ENCODE results near the gene KCNJ16. TPM values are rescaled to one million over a fixed set of nuclear protein-coding genes. Genes with fewer than 3 reads are reported as not detected.

Gene KCNJ16
- total RNA-seq, 4 donors from 2014 or later = 0.54 to 0.96 TPM; not detected in 2

DNA sequence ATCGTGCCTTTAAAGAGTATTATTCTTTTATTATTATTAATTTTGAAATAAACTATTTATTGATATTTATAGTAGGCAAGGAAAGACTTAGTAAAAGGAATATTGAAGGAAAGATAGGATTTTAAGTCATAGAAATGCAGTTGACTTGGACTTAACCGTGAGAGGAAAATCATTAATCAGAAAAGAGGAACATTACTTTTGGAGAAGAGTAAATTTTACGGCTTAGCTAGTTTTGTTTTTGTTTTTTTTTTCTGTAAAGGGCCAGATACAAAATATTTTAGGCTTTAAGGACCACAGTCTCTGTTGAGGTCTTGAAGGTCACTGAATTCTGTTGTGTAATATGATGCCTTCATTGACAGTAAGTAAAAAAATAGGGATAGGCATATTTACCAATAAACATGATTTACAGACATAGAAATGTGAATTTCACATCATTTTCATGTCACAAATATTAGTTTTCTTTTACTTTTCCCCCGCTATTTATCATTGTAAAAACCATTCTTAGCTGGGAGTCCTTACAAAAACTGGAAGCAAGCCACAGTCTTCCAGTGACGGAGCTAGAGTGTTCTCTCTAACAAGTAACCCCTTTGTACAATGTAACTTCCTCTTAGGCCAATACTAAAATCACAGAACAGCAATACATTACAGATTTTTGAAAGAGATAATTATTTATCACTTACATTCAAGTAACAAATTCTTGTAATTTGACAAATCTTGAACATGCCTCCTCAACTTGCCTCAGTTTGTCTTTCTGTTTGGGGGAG, 2.3 kb upstream of the KCNJ16 start:
- ATAC-seq = no peak
- WGBS, 2 donors (ENCODE audit: low coverage in 1 of 2) = 70 to 76% methylated on average over 5 of the region's 5 CpGs
- H3K27me3 ChIP-seq = no peaks in the 10 kb centered on the region

DNA sequence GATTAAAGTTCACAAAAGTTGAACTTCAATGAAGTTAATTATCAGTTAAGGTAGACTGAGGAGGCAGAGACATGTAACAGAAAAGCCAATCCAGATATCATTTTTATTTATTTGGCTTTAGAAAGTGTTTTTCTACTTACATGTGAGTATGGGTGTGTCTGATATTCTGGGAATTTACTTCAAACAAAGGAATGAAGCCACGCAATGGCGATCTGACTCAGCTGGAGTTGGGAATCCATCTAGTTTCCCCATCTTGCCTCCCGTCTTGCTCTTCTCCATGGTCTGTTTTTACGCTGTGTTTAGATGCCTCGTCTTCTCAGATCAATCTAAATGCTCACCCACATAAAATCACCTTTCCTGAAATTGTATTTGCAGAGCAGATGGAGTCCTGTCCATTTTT, 1.7 kb upstream of the KCNJ16 start:
- no peak for TF ChIP-seq EP300 (IDR thresholded peaks at IDR 0.05)
- TF ChIP-seq POLR2A (IDR thresholded peaks at IDR 0.05) = no peak
- TF ChIP-seq, protein P1, sequence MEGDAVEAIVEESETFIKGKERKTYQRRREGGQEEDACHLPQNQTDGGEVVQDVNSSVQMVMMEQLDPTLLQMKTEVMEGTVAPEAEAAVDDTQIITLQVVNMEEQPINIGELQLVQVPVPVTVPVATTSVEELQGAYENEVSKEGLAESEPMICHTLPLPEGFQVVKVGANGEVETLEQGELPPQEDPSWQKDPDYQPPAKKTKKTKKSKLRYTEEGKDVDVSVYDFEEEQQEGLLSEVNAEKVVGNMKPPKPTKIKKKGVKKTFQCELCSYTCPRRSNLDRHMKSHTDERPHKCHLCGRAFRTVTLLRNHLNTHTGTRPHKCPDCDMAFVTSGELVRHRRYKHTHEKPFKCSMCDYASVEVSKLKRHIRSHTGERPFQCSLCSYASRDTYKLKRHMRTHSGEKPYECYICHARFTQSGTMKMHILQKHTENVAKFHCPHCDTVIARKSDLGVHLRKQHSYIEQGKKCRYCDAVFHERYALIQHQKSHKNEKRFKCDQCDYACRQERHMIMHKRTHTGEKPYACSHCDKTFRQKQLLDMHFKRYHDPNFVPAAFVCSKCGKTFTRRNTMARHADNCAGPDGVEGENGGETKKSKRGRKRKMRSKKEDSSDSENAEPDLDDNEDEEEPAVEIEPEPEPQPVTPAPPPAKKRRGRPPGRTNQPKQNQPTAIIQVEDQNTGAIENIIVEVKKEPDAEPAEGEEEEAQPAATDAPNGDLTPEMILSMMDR (IDR thresholded peaks at IDR 0.05) = no peak
- no peak for TF ChIP-seq POLR2AphosphoS5 (IDR thresholded peaks at IDR 0.05)
- peaks cover 0 to 6% (median 0%) of the 10 kb centered on the region in 3 donors for H3K4me1 ChIP-seq
- no peak overlapping the region for H3K27ac ChIP-seq
- H3K27me3 ChIP-seq = no peaks in the 10 kb centered on the region
- H3K9me3 ChIP-seq = no peaks in the 10 kb centered on the region
- no peak for ATAC-seq
- H3K36me3 ChIP-seq = no peaks in the 10 kb centered on the region
- no peak overlapping the region for H3K4me3 ChIP-seq
- 74 to 89% methylated on average over 3 to 5 of the region's 5 CpGs for WGBS, 2 donors (ENCODE audit: low coverage in 1 of 2)

More for the DNA sequence above, 2.3 kb upstream of the KCNJ16 start:
- H3K4me1 ChIP-seq = peaks cover 0 to 6% (median 0%) of the 10 kb centered on the region in 3 donors
- TF ChIP-seq POLR2AphosphoS5 (IDR thresholded peaks at IDR 0.05) (no peak), POLR2A (IDR thresholded peaks at IDR 0.05) (no peak), EP300 (IDR thresholded peaks at IDR 0.05) (no peak)
- TF ChIP-seq, protein P1 (IDR thresholded peaks at IDR 0.05) = no peak
- no peak overlapping the region for H3K27ac ChIP-seq
- no peaks in the 10 kb centered on the region for H3K9me3 ChIP-seq
- H3K36me3 ChIP-seq = no peaks in the 10 kb centered on the region
- H3K4me3 ChIP-seq = no peak overlapping the region

DNA sequence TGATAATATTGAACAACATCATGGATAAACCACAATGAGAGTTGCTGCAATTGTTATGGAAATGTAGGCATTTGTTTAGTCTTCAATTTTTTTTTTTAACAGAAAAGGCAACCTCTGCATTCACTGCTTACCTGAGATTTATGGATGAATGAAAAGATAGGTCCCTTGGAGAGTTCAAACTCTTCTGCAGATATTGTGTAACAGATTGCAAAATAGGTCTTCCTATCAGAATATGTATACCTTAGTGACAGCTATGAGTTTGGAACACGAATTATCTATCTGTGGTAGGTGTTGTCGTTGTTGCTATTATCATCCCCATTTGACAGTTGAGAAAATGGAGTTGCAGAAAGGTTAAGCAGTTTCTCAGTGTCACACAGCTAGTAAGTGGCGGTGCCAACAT, 1.2 kb upstream of the KCNJ16 start:
- H3K9me3 ChIP-seq = no peaks in the 10 kb centered on the region
- no peak for TF ChIP-seq POLR2A (IDR thresholded peaks at IDR 0.05)
- no peak for TF ChIP-seq EP300 (IDR thresholded peaks at IDR 0.05)
- TF ChIP-seq, protein P1 (IDR thresholded peaks at IDR 0.05) = no peak
- TF ChIP-seq POLR2AphosphoS5 (IDR thresholded peaks at IDR 0.05) = no peak
- no peak overlapping the region for H3K4me3 ChIP-seq
- peaks cover 0 to 6% (median 0%) of the 10 kb centered on the region in 3 donors for H3K4me1 ChIP-seq
- no peaks in the 10 kb centered on the region for H3K27me3 ChIP-seq
- ATAC-seq = no peak
- WGBS, 2 donors (ENCODE audit: low coverage in 1 of 2) = 77 to 100% methylated on average over 2 to 3 of the region's 3 CpGs
- H3K27ac ChIP-seq = no peak overlapping the region
- H3K36me3 ChIP-seq = no peaks in the 10 kb centered on the region

DNA sequence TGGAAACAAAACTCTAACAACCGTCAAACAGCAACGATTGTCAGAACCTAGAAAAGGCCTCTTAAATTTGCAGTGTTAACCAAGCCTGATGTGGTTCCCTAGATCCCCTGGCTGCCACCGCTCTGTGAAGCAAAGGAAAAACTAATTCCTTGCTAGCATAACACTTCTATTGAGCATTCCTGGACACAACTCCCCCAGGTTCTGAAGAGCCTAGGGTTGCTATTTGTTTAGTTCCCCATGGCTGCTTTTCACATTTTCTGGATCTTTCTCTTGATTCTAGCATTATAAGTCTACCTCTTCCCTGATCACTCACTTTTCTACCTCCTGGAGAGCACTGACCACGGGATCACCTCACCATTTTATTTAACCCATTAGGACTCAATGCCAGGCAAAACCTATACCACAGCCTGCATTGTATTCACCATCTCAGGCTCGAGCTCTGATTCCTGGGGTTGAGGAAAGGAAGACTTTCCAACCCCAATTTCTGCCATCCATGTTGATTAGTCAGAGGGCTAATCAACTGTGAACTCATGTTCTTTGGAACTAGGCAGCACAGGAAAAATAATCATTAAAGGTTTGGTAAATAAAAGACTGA, 692 bp upstream of the KCNJ16 start:
- no peak overlapping the region for H3K27ac ChIP-seq
- no peaks in the 10 kb centered on the region for H3K9me3 ChIP-seq
- TF ChIP-seq, protein P1 (IDR thresholded peaks at IDR 0.05) = no peak
- TF ChIP-seq POLR2AphosphoS5 (IDR thresholded peaks at IDR 0.05) = no peak
- no peak for TF ChIP-seq EP300 (IDR thresholded peaks at IDR 0.05)
- no peak for TF ChIP-seq POLR2A (IDR thresholded peaks at IDR 0.05)
- H3K4me3 ChIP-seq = no peak overlapping the region
- H3K4me1 ChIP-seq = peaks cover 0 to 6% (median 0%) of the 10 kb centered on the region in 3 donors
- 66 to 76% methylated on average over 5 of the region's 5 CpGs for WGBS, 2 donors (ENCODE audit: low coverage in 1 of 2)
- no peak for ATAC-seq
- H3K36me3 ChIP-seq = no peaks in the 10 kb centered on the region
- H3K27me3 ChIP-seq = no peaks in the 10 kb centered on the region
